Measurements from ENCODE around the gene STAT2.

DNA sequence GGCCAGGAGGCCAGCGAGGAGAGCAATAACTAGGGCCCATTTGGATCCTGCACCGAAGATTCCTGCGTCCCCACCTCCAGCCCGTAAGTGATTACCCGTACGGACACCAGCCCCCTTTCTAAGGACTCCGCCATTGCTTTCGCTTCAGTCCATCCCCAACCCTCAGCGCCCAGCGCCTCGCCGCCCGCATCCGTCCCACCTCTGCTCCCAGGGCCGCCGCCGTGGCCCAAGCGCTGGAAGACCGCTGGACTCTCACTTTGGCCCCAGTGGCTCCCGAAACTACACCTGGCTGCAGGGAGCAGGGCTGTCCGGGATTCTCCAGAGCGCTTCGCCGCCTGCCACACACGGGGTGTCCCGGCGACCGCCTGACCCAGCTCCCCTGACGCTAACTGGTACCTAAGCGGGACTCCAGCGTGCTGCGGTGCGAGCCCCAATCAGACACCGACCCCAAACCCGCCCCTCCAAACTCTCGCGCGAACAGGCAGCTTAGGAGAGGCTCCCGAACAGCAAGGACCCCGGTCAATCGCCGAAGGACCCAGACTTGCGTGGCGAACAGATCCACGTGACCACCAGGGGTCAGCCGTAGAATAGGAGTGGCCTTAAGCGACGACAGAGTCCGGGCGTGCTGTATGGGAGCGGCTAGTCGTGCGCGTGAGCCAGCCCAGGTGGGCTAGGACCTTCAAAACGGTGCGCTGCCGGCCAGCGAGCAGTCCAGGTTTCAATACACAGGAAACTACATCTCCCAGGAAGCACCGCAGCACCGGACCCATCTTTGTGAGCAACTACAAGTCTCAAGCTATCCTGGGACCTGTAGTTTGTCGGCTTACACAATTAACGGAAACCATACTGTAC lies 44.1 kb downstream of the STAT2 start, which contains the start of gene CNPY2:
- TF ChIP-seq CTCF (conservative IDR thresholded peaks at IDR 0.05) (no peak; the same call in 1 of the 2 replicates), ZFX (IDR thresholded peaks at IDR 0.05) (peak; percentile 63)

Data from C4-2B (cell line).